ENCODE measurements around the gene CDKN2C. TPM values are rescaled to one million over a fixed set of nuclear protein-coding genes. Genes with fewer than 3 reads are reported as not detected.

The CDKN2C gene
- total RNA-seq, 1 experiment from 2014 or later: 9.4 TPM

DNA sequence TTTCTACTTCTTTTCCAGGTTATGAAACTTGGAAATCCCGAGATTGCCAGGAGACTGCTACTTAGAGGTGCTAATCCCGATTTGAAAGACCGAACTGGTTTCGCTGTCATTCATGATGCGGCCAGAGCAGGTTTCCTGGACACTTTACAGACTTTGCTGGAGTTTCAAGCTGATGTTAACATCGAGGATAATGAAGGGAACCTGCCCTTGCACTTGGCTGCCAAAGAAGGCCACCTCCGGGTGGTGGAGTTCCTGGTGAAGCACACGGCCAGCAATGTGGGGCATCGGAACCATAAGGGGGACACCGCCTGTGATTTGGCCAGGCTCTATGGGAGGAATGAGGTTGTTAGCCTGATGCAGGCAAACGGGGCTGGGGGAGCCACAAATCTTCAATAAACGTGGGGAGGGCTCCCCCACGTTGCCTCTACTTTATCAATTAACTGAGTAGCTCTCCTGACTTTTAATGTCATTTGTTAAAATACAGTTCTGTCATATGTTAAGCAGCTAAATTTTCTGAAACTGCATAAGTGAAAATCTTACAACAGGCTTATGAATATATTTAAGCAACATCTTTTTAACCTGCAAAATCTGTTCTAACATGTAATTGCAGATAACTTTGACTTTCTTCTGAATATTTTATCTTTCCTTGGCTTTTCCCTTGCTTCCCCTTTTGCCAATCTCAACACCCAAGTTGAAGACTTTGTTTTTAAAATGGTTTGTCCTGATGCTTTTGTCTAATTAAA, 4.0 kb downstream of the CDKN2C start:
- no peak overlapping the region for H3K27ac ChIP-seq (ENCODE audit: low read depth, low read length)

More for the DNA sequence above, 4.0 kb downstream of the CDKN2C start:
- ChIA-PET POLR2A (no interaction called here), CTCF (no interaction called here), RAD21 (ENCODE audit: low non-redundant PET in 1 of 2, low total read pairs in 2 of 2, uncharacterized antibody in 2 of 2, unreplicated experiment in 2 of 2) (no interaction called here)
- Histone ChIP-seq H3K79me2 (ENCODE audit: insufficient read depth, low read length) (no peaks in the 10 kb centered on the region), H3K4me3 (replicated peaks in 1 of 2; ENCODE audit: low read depth in 1 of 2, low read length in 2 of 2) (no peak overlapping the region), H3K9ac (ENCODE audit: low read length) (no peak overlapping the region), H3K9me3 (ENCODE audit: control insufficient read depth in 1 of 2, insufficient read depth in 1 of 2, low read depth in 1 of 2, low read length in 2 of 2) (no peaks in the 10 kb centered on the region), H3K4me2 (ENCODE audit: low read length) (no peak overlapping the region), H3K27me3 (ENCODE audit: insufficient read depth, low read length) (no peaks in the 10 kb centered on the region), H3K4me1 (ENCODE audit: control insufficient read depth in 1 of 2, insufficient read depth in 2 of 2, low read length in 2 of 2) (peaks cover 6 to 24% of the 10 kb centered on the region in 2 experiments; a peak in 3 of 4 replicates), H3K9me2 (ENCODE audit: insufficient read depth) (no peaks in the 10 kb centered on the region; the same call in 1 of the 2 replicates), H2AFZ (ENCODE audit: low read depth, low read length, poor library complexity, severe bottlenecking) (no peak overlapping the region), H4K20me1 (ENCODE audit: insufficient read depth) (no peaks in the 10 kb centered on the region), H3K36me3 (ENCODE audit: control insufficient read depth in 1 of 2, insufficient read depth in 2 of 2, low read length in 2 of 2) (no peaks in the 10 kb centered on the region)
- no TSS peak for BruUV-seq (replicated peaks)
- DNase-seq (ENCODE audit: low read depth, low spot score): no peak
- intact Hi-C loops (cut with micrococcal nuclease): no loop called here
- no peak for TF ChIP-seq ELF1 (IDR thresholded peaks at IDR 0.05; ENCODE audit: borderline replicate concordance, low read depth)
- TF ChIP-seq CBX3 (IDR thresholded peaks at IDR 0.05; ENCODE audit: low read depth): no peak
- TF ChIP-seq RAD21 (IDR thresholded peaks at IDR 0.05; ENCODE audit: low read depth): no peak
- TF ChIP-seq SRF (IDR thresholded peaks at IDR 0.05; ENCODE audit: low read depth): no peak
- TF ChIP-seq, protein P1, sequence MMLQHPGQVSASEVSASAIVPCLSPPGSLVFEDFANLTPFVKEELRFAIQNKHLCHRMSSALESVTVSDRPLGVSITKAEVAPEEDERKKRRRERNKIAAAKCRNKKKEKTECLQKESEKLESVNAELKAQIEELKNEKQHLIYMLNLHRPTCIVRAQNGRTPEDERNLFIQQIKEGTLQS (IDR thresholded peaks at IDR 0.05): no peak
- TF ChIP-seq, protein P2, sequence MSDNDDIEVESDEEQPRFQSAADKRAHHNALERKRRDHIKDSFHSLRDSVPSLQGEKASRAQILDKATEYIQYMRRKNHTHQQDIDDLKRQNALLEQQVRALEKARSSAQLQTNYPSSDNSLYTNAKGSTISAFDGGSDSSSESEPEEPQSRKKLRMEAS (IDR thresholded peaks at IDR 0.05): no peak
- no peak for TF ChIP-seq CEBPB (IDR thresholded peaks at IDR 0.05; ENCODE audit: low read depth)
- TF ChIP-seq, protein P3, sequence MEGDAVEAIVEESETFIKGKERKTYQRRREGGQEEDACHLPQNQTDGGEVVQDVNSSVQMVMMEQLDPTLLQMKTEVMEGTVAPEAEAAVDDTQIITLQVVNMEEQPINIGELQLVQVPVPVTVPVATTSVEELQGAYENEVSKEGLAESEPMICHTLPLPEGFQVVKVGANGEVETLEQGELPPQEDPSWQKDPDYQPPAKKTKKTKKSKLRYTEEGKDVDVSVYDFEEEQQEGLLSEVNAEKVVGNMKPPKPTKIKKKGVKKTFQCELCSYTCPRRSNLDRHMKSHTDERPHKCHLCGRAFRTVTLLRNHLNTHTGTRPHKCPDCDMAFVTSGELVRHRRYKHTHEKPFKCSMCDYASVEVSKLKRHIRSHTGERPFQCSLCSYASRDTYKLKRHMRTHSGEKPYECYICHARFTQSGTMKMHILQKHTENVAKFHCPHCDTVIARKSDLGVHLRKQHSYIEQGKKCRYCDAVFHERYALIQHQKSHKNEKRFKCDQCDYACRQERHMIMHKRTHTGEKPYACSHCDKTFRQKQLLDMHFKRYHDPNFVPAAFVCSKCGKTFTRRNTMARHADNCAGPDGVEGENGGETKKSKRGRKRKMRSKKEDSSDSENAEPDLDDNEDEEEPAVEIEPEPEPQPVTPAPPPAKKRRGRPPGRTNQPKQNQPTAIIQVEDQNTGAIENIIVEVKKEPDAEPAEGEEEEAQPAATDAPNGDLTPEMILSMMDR (IDR thresholded peaks at IDR 0.05 in 2 of 3, conservative IDR thresholded peaks at IDR 0.05 in 1 of 3; ENCODE audit: borderline replicate concordance in 1 of 3, insufficient read depth in 1 of 3, low read depth in 2 of 3, low read length in 2 of 3): no peak
- TF ChIP-seq TCF7L2 (IDR thresholded peaks at IDR 0.05; ENCODE audit: borderline replicate concordance, extremely low read depth, insufficient read depth, insufficient read length): no peak
- TF ChIP-seq, protein P4, sequence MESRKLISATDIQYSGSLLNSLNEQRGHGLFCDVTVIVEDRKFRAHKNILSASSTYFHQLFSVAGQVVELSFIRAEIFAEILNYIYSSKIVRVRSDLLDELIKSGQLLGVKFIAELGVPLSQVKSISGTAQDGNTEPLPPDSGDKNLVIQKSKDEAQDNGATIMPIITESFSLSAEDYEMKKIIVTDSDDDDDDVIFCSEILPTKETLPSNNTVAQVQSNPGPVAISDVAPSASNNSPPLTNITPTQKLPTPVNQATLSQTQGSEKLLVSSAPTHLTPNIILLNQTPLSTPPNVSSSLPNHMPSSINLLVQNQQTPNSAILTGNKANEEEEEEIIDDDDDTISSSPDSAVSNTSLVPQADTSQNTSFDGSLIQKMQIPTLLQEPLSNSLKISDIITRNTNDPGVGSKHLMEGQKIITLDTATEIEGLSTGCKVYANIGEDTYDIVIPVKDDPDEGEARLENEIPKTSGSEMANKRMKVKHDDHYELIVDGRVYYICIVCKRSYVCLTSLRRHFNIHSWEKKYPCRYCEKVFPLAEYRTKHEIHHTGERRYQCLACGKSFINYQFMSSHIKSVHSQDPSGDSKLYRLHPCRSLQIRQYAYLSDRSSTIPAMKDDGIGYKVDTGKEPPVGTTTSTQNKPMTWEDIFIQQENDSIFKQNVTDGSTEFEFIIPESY (IDR thresholded peaks at IDR 0.05; ENCODE audit: extremely low read depth, insufficient replicate concordance, low read length): no peak
- TF ChIP-seq SIN3A (IDR thresholded peaks at IDR 0.05; ENCODE audit: low read depth): no peak
- ATAC-seq: no peak

Measured in HCT116 (cell line).